ENCODE measurements around the gene MROH8.

GRCh38 chr20:37071481-37071911 is 107.9 kb downstream of the MROH8 start:
- TF ChIP-seq CTCF (conservative IDR thresholded peaks at IDR 0.05) (no peak), EZH2 (IDR thresholded peaks at IDR 0.05; ENCODE audit: low read depth) (no peak)
